K562 (cell line): Measurements from ENCODE around the gene PARP4. TPM values are rescaled to one million over a fixed set of nuclear protein-coding genes. Genes with fewer than 3 reads are reported as not detected.

ENCODE experiments used
- ELF4 ChIP-seq: fragments of 450-650 bp; formaldehyde crosslinking; IDR thresholded peaks from 2 replicates; pipeline ENCODE4 v1.4.0; 2022; ENCODE audit warnings: missing genetic modification characterization
- HCFC1 ChIP-seq: IDR thresholded peaks from 2 replicates; pipeline ENCODE4 v1.6.1; 2012; ENCODE audit warnings: low read depth, low read length, improper control_type of control experiment
- HMG20A ChIP-seq: fragments of 450-650 bp; formaldehyde crosslinking; conservative IDR thresholded peaks from 2 replicates; pipeline ENCODE4 v1.4.0; 2020; ENCODE audit warnings: mild to moderate bottlenecking, mixed read lengths
- MED1 ChIP-seq: sonication (generic); formaldehyde crosslinking; IDR thresholded peaks from 2 replicates; pipeline ENCODE4 v1.8.1; 2023; ENCODE audit warnings: missing genetic modification reagents, borderline replicate concordance
- RBM34 ChIP-seq: fragments of 200-400 bp; formaldehyde crosslinking; IDR thresholded peaks from 2 replicates; pipeline ENCODE4 v1.6.1; 2018; ENCODE audit warnings: low read length, borderline replicate concordance; ENCODE audit not compliant: insufficient read depth
- RFX1 ChIP-seq: fragments of 450-650 bp; IDR thresholded peaks from 2 replicates; pipeline ENCODE4 v1.6.1; 2016; ENCODE audit warnings: mild to moderate bottlenecking, moderate library complexity
- ZC3H8 ChIP-seq: fragments of 450-650 bp; IDR thresholded peaks from 2 replicates; pipeline ENCODE4 v1.6.1; 2017
- ZNF124 ChIP-seq: sonication (generic); formaldehyde crosslinking; IDR thresholded peaks from 2 replicates; pipeline ENCODE4 v1.8.1; 2022; ENCODE audit warnings: missing genetic modification reagents
- ZNF134 ChIP-seq: fragments of 250-450 bp; sonication (Bioruptor Pico); conservative IDR thresholded peaks from 2 replicates; pipeline ENCODE4 v1.4.0; 2020
- ZNF507 ChIP-seq: conservative IDR thresholded peaks from 2 replicates; pipeline ENCODE4 v1.6.1; 2017; ENCODE audit warnings: missing genetic modification characterization, missing compliant biosample characterization
- polyA plus RNA-seq, 8 experiments: library from polyadenylated mRNA; depleted of rRNA in 4 of 8; stranded (reverse) in 5 of 8; unstranded in 3 of 8; fragments of >200 nt; fragmentation: Nextera tagmentation in 2 of 8; fragmentation: Illumina TruSeq in 1 of 8; extraction: Ambion mirVana in 2 of 8; extraction: Trizol in 1 of 8; gene quantifications; 2 replicates each; pipeline versions ENCODE4 v1.2.1 to v1.2.3, GENCODE V29; 2011 to 2014; ENCODE audit warnings: inconsistent platforms in 1 of 8, missing spikeins in 1 of 8
- total RNA-seq, 7 experiments: library from RNA; depleted of rRNA in 6 of 7; stranded (reverse); fragments of >200 nt in 6 of 7; fragmentation: Illumina TruSeq in 2 of 7; extraction: Trizol in 2 of 7; gene quantifications; 2 replicates each; pipeline versions ENCODE4 v1.2.1 to v1.2.3, GENCODE V29; 2011 to 2021; ENCODE audit warnings: low replicate concordance in 1 of 7
- TF ChIP-seq, protein P1 (sequence below), 2 experiments: fragments of 450-650 bp; IDR thresholded peaks; 2 replicates each; pipeline ENCODE4 v1.6.1; 2016; ENCODE audit warnings: mild to moderate bottlenecking in 2 of 2, borderline replicate concordance in 1 of 2, low read depth in 1 of 2, moderate library complexity in 1 of 2
- TF ChIP-seq, protein P2 (sequence below): fragments of 200-800 bp; sonication (Bioruptor generic); IDR thresholded peaks from 2 replicates; pipeline ENCODE4 v1.6.1; 2016; ENCODE audit warnings: missing genetic modification characterization, missing compliant biosample characterization
- TF ChIP-seq, protein P3 (sequence below): sonication (generic); formaldehyde crosslinking; IDR thresholded peaks from 2 replicates; pipeline ENCODE4 v1.8.1; 2023; ENCODE audit warnings: mild to moderate bottlenecking, missing genetic modification reagents, moderate library complexity

Gene PARP4
- total and polyA plus RNA-seq, 9 of the 15 experiments (the other 6 are each of a cell fraction or from before 2014, with no cell fraction given): 6.3 to 26.3 (median 18.8) TPM

DNA sequence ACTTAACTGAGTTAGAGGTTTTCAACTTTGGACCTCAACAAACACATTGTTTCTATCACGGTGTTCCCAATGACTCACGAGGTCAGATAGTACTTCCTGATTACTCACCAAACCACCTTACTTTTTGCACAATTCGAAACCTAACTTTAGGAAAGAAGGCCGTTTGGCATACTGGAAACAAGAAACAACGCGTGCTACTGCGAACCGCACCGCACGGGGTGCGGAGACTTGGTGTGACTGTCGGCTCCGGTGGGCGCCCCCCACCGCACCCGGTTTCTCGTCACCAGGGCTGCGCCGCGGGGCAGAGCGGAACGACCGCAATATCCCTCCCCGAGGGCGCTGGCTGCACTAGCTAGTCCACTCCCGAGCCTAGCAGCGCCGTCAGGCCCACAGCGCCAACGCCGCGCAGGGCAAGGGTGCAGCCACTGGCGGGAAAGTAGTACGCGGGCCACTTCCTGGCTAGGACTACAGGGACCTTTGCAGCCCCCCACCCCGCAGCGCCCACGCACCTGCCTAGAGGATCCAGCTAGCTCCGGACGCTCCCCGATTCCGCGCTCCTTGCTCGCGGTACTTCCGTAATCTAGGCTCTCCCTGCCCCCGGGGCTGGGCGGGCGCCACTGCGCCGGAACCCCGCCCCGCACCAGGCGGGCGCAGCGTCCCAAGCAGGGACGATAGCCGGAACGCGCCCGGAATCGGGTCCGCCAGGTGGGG is at the start of gene PARP4 (continued):
- TF ChIP-seq, protein P1, sequence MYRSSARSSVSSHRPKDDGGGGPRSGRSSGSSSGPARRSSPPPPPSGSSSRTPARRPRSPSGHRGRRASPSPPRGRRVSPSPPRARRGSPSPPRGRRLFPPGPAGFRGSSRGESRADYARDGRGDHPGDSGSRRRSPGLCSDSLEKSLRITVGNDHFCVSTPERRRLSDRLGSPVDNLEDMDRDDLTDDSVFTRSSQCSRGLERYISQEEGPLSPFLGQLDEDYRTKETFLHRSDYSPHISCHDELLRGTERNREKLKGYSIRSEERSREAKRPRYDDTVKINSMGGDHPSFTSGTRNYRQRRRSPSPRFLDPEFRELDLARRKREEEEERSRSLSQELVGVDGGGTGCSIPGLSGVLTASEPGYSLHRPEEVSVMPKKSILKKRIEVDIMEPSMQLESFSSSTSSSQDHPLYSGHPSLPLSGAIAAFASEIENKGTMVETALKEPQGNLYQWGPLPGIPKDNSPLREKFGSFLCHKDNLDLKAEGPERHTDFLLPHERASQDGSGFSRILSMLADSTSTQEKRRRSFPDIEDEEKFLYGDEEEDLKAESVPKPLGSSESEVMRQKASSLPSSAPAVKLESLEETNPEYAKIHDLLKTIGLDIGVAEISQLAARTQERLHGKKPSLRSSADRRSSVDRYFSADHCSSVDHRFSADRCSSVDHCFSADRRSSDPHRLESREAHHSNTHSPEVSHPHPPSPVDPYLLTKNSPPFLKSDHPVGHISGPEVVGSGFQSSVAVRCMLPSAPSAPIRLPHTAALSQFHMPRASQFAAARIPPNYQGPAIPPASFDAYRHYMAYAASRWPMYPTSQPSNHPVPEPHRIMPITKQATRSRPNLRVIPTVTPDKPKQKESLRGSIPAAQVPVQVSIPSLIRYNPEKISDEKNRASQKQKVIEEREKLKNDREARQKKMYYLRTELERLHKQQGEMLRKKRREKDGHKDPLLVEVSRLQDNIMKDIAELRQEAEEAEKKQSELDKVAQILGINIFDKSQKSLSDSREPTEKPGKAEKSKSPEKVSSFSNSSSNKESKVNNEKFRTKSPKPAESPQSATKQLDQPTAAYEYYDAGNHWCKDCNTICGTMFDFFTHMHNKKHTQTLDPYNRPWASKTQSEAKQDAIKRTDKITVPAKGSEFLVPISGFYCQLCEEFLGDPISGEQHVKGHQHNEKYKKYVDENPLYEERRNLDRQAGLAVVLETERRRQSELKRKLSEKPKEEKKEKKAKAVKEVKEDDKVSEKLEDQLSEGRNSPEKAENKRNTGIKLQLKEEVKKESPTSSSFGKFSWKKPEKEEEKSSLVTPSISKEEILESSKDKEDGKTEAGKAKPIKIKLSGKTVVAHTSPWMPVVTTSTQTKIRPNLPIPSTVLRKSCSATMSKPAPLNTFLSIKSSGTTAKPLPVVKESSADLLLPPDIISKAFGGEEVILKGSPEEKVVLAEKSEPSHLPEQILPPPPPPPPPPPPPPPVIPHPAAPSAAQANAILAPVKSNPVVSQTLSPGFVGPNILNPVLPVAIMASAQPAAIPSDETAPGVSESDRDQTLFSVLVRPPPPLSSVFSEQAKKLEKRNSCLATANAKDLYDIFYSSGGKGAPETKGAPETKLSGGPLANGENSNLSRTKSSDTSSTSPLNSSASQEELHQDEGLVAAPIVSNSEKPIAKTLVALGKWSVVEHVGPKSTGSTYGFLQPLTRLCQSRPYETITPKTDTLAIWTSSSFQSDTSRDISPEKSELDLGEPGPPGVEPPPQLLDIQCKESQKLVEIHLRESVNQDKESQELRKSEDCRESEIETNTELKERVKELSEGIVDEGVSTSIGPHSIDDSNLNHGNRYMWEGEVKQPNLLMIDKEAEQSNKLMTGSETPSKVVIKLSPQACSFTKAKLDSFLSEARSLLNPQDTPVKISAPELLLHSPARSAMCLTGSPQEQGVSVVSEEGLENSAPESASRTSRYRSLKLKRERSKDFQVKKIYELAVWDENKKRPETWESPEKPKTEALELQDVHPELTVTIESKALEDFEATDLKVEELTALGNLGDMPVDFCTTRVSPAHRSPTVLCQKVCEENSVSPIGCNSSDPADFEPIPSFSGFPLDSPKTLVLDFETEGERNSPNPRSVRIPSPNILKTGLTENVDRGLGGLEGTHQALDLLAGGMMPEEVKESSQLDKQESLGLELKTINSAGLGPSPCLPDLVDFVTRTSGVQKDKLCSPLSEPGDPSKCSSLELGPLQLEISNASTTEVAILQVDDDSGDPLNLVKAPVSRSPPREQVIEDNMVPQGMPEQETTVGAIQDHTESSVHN (IDR thresholded peaks at IDR 0.05; ENCODE audit: borderline replicate concordance in 1 of 2, low read depth in 1 of 2): no peak
- TF ChIP-seq HMG20A (CRISPR knock-in tag) (no peak), HCFC1 (peak; percentile 31; the same call in 1 of the 2 replicates), RBM34 (no peak), ZNF124 (CRISPR knock-in tag) (no peak), RFX1 (no peak), ELF4 (CRISPR knock-in tag) (no peak), ZC3H8 (no peak), ZNF507 (tag) (no peak), ZNF134 (no peak), MED1 (CRISPR knock-in tag) (no peak)
- TF ChIP-seq, protein P2, sequence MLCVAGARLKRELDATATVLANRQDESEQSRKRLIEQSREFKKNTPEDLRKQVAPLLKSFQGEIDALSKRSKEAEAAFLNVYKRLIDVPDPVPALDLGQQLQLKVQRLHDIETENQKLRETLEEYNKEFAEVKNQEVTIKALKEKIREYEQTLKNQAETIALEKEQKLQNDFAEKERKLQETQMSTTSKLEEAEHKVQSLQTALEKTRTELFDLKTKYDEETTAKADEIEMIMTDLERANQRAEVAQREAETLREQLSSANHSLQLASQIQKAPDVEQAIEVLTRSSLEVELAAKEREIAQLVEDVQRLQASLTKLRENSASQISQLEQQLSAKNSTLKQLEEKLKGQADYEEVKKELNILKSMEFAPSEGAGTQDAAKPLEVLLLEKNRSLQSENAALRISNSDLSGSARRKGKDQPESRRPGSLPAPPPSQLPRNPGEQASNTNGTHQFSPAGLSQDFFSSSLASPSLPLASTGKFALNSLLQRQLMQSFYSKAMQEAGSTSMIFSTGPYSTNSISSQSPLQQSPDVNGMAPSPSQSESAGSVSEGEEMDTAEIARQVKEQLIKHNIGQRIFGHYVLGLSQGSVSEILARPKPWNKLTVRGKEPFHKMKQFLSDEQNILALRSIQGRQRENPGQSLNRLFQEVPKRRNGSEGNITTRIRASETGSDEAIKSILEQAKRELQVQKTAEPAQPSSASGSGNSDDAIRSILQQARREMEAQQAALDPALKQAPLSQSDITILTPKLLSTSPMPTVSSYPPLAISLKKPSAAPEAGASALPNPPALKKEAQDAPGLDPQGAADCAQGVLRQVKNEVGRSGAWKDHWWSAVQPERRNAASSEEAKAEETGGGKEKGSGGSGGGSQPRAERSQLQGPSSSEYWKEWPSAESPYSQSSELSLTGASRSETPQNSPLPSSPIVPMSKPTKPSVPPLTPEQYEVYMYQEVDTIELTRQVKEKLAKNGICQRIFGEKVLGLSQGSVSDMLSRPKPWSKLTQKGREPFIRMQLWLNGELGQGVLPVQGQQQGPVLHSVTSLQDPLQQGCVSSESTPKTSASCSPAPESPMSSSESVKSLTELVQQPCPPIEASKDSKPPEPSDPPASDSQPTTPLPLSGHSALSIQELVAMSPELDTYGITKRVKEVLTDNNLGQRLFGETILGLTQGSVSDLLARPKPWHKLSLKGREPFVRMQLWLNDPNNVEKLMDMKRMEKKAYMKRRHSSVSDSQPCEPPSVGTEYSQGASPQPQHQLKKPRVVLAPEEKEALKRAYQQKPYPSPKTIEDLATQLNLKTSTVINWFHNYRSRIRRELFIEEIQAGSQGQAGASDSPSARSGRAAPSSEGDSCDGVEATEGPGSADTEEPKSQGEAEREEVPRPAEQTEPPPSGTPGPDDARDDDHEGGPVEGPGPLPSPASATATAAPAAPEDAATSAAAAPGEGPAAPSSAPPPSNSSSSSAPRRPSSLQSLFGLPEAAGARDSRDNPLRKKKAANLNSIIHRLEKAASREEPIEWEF: no peak
- TF ChIP-seq, protein P3, sequence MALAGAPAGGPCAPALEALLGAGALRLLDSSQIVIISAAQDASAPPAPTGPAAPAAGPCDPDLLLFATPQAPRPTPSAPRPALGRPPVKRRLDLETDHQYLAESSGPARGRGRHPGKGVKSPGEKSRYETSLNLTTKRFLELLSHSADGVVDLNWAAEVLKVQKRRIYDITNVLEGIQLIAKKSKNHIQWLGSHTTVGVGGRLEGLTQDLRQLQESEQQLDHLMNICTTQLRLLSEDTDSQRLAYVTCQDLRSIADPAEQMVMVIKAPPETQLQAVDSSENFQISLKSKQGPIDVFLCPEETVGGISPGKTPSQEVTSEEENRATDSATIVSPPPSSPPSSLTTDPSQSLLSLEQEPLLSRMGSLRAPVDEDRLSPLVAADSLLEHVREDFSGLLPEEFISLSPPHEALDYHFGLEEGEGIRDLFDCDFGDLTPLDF (CRISPR knock-in tag): no peak
